ENCODE data around the gene KRT81.
"Not testable (repeated sequence)": the region's sequence is repeated elsewhere in the genome, so short reads cannot be mapped to it uniquely, and the experiment has no call there.

Gene KRT81

GRCh38 chr12:52300796-52301691 lies 9.7 kb upstream of the KRT81 start:
- no peak for DNase-seq (ENCODE audit: low read depth in 2 of 3, low spot score in 2 of 3)

DNA sequence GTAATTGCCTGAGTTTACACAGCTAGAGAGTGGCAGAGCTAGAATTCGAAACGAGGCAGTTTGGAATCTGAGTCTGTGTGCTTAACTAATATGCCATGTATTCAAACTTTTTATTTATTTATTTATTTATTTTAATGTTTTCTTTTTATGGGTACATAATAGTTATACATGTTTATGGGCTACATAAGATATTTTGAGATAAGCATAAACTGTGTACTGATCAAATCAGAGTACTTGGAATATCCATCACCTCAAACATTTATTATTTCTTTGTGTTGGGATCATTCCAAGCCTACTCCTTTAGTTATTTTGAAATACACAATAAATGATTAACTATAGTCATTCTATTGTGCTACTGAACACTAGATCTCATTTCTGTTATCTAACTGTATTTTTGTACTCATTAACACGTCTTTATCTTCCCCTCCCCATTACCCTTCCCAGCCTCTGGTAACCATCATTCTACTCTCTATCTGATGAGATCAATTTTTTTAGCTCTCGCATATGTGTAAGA lies 7.4 kb upstream of the KRT81 start:
- DNase-seq (ENCODE audit: low read depth in 2 of 3, low spot score in 2 of 3), result no peak

- DNase-seq (ENCODE audit: low read depth in 2 of 3, low spot score in 2 of 3), result no peak
These were observed 5.4 kb upstream of the KRT81 start for GRCh38 chr12:52296572-52297215.

- no peak for DNase-seq (ENCODE audit: low read depth in 2 of 3, low spot score in 2 of 3)
These were observed 4.3 kb upstream of the KRT81 start for GRCh38 chr12:52295663-52296062.

- DNase-seq (ENCODE audit: low read depth in 2 of 3, low spot score in 2 of 3), result no peak
These were observed 3.5 kb upstream of the KRT81 start for GRCh38 chr12:52294803-52295202.

DNA sequence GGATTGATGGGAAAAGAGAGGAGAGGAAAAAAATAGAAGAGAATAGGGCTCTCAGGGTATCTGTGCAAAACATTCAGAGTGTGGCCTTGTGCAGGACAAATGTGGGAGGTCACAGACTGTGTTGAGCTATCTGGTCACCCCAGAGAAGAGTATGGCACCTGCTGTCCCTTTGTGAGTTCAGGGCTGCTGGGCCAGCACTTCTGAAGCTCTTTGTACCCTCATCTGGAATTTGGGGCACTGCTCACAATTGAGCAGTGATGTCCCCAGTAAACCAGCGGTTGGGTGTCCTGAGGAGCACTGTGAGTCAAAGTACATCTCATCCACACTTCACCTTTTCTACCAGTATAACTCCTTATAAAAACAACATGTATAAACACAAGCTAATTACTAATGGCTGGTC lies 2.6 kb upstream of the KRT81 start:
- no peak for DNase-seq (ENCODE audit: low read depth in 2 of 3, low spot score in 2 of 3)

GRCh38 chr12:52290483-52291134 lies 725 bp downstream of the KRT81 start:
- DNase-seq (ENCODE audit: low read depth in 2 of 3, low spot score in 2 of 3), result not testable (repeated sequence)

- DNase-seq (ENCODE audit: low read depth in 2 of 3, low spot score in 2 of 3), result not testable (repeated sequence)
These were observed 3.2 kb downstream of the KRT81 start for GRCh38 chr12:52287816-52288805.

DNA sequence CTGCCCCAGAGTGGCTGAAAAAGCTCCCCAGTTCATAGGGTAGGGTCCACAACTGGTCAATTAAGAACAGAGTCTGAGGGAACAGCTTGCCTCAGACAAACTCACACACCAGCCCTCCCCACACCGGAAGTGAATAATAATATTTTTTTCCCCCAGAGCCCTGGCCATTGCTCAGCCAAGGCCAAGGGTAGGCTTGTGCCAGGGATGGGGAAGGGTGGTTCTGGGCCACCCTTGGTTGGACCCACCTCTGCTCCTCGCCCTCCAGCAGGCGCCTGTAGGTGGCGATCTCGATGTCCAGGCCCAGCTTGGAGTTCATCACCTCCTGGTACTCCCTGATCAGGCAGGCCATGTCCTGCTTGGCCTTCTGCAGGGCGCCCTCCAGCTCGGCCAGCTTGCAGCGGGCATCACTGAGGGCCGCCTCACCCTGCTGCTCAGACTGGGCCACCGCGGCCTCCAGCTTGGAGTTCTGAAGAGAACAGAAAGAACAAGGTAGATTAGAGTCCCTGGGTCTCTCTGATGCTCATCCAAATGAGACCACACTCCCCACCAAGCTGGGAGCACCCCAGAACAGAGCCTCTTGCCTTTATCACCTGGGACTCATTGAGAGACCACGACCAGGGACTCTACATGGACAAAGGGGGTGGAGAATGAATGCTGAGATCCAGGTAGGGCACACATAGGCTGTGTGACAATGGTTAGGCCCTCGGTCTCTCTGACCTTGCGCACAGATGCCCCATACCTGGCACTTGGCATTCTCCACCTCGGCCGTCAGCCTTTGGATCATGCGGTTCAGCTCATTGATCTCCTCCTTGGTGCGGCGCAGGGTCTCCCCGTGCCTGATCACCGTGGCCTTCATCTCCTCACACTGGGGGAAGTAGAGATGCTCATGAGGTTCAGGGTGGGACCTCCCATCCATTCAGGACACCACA lies 4.2 kb downstream of the KRT81 start:
- DNase-seq (ENCODE audit: low read depth in 2 of 3, low spot score in 2 of 3), result not testable (repeated sequence)

- no peak for DNase-seq (ENCODE audit: low read depth in 2 of 3, low spot score in 2 of 3)
These were observed 5.3 kb downstream of the KRT81 start for GRCh38 chr12:52285851-52286530.

GRCh38 chr12:52285172-52285745 lies 6.1 kb downstream of the KRT81 start:
- no peak for DNase-seq (ENCODE audit: low read depth in 2 of 3, low spot score in 2 of 3)

GRCh38 chr12:52284562-52285171 lies 6.7 kb downstream of the KRT81 start:
- no peak for DNase-seq (ENCODE audit: low read depth in 2 of 3, low spot score in 2 of 3)

GRCh38 chr12:52280796-52281560 lies 10.4 kb downstream of the KRT81 start:
- no peak for DNase-seq (ENCODE audit: low read depth in 2 of 3, low spot score in 2 of 3)

DNA sequence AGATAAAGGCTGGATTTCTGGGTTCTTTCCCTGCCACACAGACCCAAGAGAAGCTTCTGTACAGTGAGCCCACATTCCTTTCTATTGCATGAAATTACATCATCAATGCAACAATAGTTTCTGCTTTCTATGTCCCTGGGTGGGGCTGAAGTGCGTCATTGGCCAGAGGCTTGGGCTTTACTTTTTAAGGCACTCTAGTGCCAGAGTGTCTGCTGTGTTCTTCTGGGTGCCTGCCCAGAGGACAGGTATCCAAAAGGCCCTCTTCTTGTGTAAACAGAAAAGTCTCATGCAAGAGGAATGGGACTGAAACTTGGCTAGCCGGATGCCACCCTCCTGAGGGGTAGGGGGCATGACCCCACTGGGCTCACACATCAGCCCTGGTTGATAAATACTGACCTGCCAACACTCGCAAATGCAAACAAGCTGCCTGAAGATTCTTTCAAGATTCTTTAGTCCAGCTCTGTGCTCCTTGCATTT lies 11.0 kb downstream of the KRT81 start:
- no peak for DNase-seq (ENCODE audit: low read depth in 2 of 3, low spot score in 2 of 3)

DNA sequence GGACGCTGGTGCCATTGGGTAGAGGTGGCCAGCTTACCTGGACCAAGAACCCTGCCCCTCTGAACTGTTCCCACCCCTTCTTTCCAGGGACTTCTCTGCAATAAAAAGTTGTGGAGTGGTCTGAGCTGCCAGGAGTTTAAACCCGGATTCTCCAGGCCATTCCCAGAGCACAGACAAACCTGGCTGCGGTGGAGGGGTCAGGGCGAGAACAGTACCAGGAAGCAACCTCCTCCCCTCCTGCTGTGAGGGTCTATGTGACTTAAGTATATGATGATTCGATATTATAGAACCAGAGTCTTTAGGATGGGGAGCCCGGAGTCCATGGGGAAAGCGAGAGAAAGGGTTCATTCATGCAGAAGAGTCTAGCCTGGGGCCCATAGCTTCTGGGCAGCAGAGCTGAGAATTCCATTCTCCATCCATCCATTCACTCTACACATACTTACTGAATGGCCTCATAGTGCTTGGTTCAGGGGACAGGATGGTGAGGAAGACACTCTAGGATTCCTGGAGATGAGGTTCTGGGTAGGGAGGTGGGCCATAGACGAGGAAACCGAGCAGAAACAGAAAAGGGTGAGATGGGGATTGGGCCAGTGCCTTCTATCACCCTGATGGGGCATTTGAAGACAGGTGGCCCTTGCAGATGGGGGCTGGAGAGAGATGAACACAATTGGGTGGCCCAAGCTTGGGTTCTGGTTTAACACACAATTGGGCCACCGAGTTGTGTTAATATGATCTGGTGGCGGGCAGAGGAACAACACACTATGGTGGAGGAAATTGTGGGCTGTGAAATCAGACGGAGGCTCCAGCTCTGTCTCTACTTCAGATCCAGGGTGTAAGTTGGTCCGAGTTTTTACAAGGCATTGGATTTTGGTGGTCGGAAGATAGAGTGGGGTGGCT lies 11.7 kb downstream of the KRT81 start:
- no peak for DNase-seq (ENCODE audit: low read depth in 2 of 3, low spot score in 2 of 3)
